IMR-90 (cell line): Measurements from ENCODE around the gene MFSD2B. TPM values are rescaled to one million over a fixed set of nuclear protein-coding genes. Genes with fewer than 3 reads are reported as not detected.

ENCODE experiments used
- ATAC-seq: fragments of 200-7000 bp; cut with Tn5 transposase; 2 replicates; pipeline ENCODE4 v1.9.1; 2020; ENCODE audit warnings: low read depth, mild to moderate bottlenecking, moderate library complexity
- BruUV-seq: library from RNA; stranded (reverse); fragments of 400-500 nt; replicated peaks from 2 replicates; lab custom pipeline; 2021; lab: Mats Ljungman, UMichigan
- CTCF ChIA-PET: fragments of 300-600 bp; formaldehyde crosslinking; extraction: SDS; loops from one replicate; lab custom pipeline; 2021; ENCODE audit warnings: antibody characterized with exemption; lab: Yijun Ruan, JAX
- POLR2A ChIA-PET: fragments of 300-600 bp; sonication (Branson Sonifier 250); formaldehyde crosslinking; loops from one replicate; lab custom pipeline; 2022; ENCODE audit warnings: antibody characterized with exemption; ENCODE audit not compliant: unreplicated experiment; lab: Charles Lee
- DNase-seq: peaks from one replicate; pipeline ENCODE4 v3.0.0; 2013
- H2AFZ ChIP-seq: replicated peaks from 2 replicates; pipeline ENCODE3; 2013; ENCODE audit warnings: low read length, mild to moderate bottlenecking; ENCODE audit not compliant: poor library complexity
- H2AK5ac ChIP-seq: 2 replicates; pipeline ENCODE4 v1.6.1; 2013; ENCODE audit warnings: low read depth, low read length, inconsistent platforms
- H2AK9ac ChIP-seq: replicated peaks from 2 replicates; pipeline ENCODE3; 2013; ENCODE audit warnings: mild to moderate bottlenecking, low read depth, low read length, moderate library complexity; ENCODE audit not compliant: poor library complexity
- H2BK120ac ChIP-seq: 2 replicates; pipeline ENCODE4 v1.6.1; 2013; ENCODE audit warnings: low read depth, low read length, inconsistent platforms
- H2BK15ac ChIP-seq: 3 replicates; pipeline ENCODE4 v1.6.1; 2013; ENCODE audit warnings: low read depth, low read length, inconsistent platforms
- H2BK20ac ChIP-seq: 2 replicates; pipeline ENCODE4 v1.6.1; 2013; ENCODE audit warnings: low read depth, mild to moderate bottlenecking, inconsistent platforms, low read length, moderate library complexity
- H2BK5ac ChIP-seq: 2 replicates; pipeline ENCODE4 v1.6.1; 2013; ENCODE audit warnings: mild to moderate bottlenecking, low read depth, low read length, inconsistent platforms; ENCODE audit not compliant: poor library complexity, severe bottlenecking
- H3K14ac ChIP-seq: replicated peaks from 2 replicates; pipeline ENCODE4 v1.6.1; 2013; ENCODE audit warnings: low read depth, low read length, inconsistent platforms
- H3K18ac ChIP-seq: 2 replicates; pipeline ENCODE4 v1.6.1; 2013; ENCODE audit warnings: low read depth, low read length, control low read depth
- H3K23ac ChIP-seq: 2 replicates; pipeline ENCODE4 v1.6.1; 2013; ENCODE audit warnings: low read depth, low read length, inconsistent platforms
- H3K27ac ChIP-seq: 2 replicates; pipeline ENCODE4 v1.5.1; 2013; ENCODE audit warnings: mild to moderate bottlenecking, control low read depth, low read length; ENCODE audit not compliant: insufficient read depth
- H3K27me3 ChIP-seq: 2 replicates; pipeline ENCODE4 v1.6.1; 2013; ENCODE audit warnings: low read length; ENCODE audit not compliant: control insufficient read depth, insufficient read depth
- H3K36me3 ChIP-seq: 2 replicates; pipeline ENCODE4 v1.6.1; 2013; ENCODE audit warnings: low read length, mixed read lengths; ENCODE audit not compliant: control insufficient read depth, insufficient read depth
- H3K4ac ChIP-seq: 2 replicates; pipeline ENCODE4 v1.6.1; 2013; ENCODE audit warnings: low read depth, low read length, inconsistent platforms
- H3K4me1 ChIP-seq: 2 replicates; pipeline ENCODE4 v1.6.1; 2013; ENCODE audit warnings: low read length, mixed read lengths; ENCODE audit not compliant: control insufficient read depth, insufficient read depth
- H3K4me2 ChIP-seq: 2 replicates; pipeline ENCODE4 v1.6.1; 2013; ENCODE audit warnings: low read depth, mild to moderate bottlenecking, control low read depth, low read length, moderate library complexity
- H3K4me3 ChIP-seq: 2 replicates; pipeline ENCODE4 v1.5.1; 2013; ENCODE audit warnings: low read depth, mild to moderate bottlenecking, control low read depth, low read length, moderate library complexity; ENCODE audit not compliant: insufficient read depth
- H3K56ac ChIP-seq: 2 replicates; pipeline ENCODE4 v1.6.1; 2013; ENCODE audit warnings: low read length, inconsistent platforms; ENCODE audit not compliant: insufficient read depth; ENCODE audit errors: extremely low read depth
- H3K79me1 ChIP-seq, 2 experiments: 2 replicates each; pipeline ENCODE4 v1.6.1; 2013; ENCODE audit warnings: low read length in 2 of 2, inconsistent platforms in 1 of 2, low read depth in 1 of 2
- H3K9ac ChIP-seq: 2 replicates; pipeline ENCODE4 v1.6.1; 2013; ENCODE audit warnings: low read depth, low read length, control low read depth
- H3K9me1 ChIP-seq: 2 replicates; pipeline ENCODE4 v1.6.1; 2013; ENCODE audit warnings: low read length, inconsistent platforms; ENCODE audit not compliant: insufficient read depth
- H3K9me3 ChIP-seq: 2 replicates; pipeline ENCODE4 v1.6.1; 2013; ENCODE audit warnings: low read length; ENCODE audit not compliant: control insufficient read depth, insufficient read depth
- H4K20me1 ChIP-seq: 2 replicates; pipeline ENCODE4 v1.6.1; 2013; ENCODE audit warnings: low read length, inconsistent platforms; ENCODE audit not compliant: insufficient read depth
- H4K5ac ChIP-seq: 2 replicates; pipeline ENCODE4 v1.6.1; 2013; ENCODE audit warnings: mild to moderate bottlenecking, low read depth, low read length, control low read depth
- H4K8ac ChIP-seq, 2 experiments: 2 replicates each; pipeline ENCODE4 v1.6.1; 2013; ENCODE audit warnings: low read depth in 2 of 2, low read length in 2 of 2, control low read depth in 1 of 2, inconsistent platforms in 1 of 2
- H4K91ac ChIP-seq: 2 replicates; pipeline ENCODE4 v1.6.1; 2013; ENCODE audit warnings: low read depth, low read length, inconsistent platforms; ENCODE audit not compliant: insufficient read depth
- BHLHE40 ChIP-seq: fragments of 150-350 bp; IDR thresholded peaks from 2 replicates; pipeline ENCODE4 v1.6.1; 2016; ENCODE audit warnings: mild to moderate bottlenecking, low read depth, low read length
- CEBPB ChIP-seq: IDR thresholded peaks from 2 replicates; pipeline ENCODE4 v1.6.1; 2012; ENCODE audit warnings: low read depth, low read length, improper control_type of control experiment
- CHD1 ChIP-seq: IDR thresholded peaks from 2 replicates; pipeline ENCODE4 v1.6.1; 2012; ENCODE audit warnings: low read depth, low read length, improper control_type of control experiment
- CTCF ChIP-seq: conservative IDR thresholded peaks from 2 replicates; pipeline ENCODE4 v1.5.1; 2012; ENCODE audit warnings: mild to moderate bottlenecking, low read depth, low read length, improper control_type of control experiment
- FOS ChIP-seq: fragments of 150-350 bp; IDR thresholded peaks from 2 replicates; pipeline ENCODE4 v1.6.1; 2016; ENCODE audit warnings: low read depth, low read length
- MAFK ChIP-seq: IDR thresholded peaks from 2 replicates; pipeline ENCODE4 v1.6.1; 2012; ENCODE audit warnings: low read depth, low read length, improper control_type of control experiment
- MAZ ChIP-seq: IDR thresholded peaks from 2 replicates; pipeline ENCODE4 v1.6.1; 2012; ENCODE audit warnings: low read depth, mild to moderate bottlenecking, low read length, improper control_type of control experiment, moderate library complexity, borderline replicate concordance
- MXI1 ChIP-seq: IDR thresholded peaks from 2 replicates; pipeline ENCODE4 v1.6.1; 2012; ENCODE audit warnings: low read depth, mild to moderate bottlenecking, low read length, moderate library complexity, borderline replicate concordance
- NFE2L2 ChIP-seq: fragments of 150-350 bp; IDR thresholded peaks from 2 replicates; pipeline ENCODE4 v1.6.1; 2016; ENCODE audit warnings: low read depth, mild to moderate bottlenecking, low read length
- POLR2A ChIP-seq: IDR thresholded peaks from 2 replicates; pipeline ENCODE4 v1.6.1; 2012; ENCODE audit warnings: mild to moderate bottlenecking, low read depth, low read length
- RAD21 ChIP-seq: IDR thresholded peaks from 2 replicates; pipeline ENCODE4 v1.6.1; 2012; ENCODE audit warnings: low read length, improper control_type of control experiment
- RCOR1 ChIP-seq: IDR thresholded peaks from 2 replicates; pipeline ENCODE4 v1.6.1; 2012; ENCODE audit warnings: mild to moderate bottlenecking, low read length, improper control_type of control experiment; ENCODE audit not compliant: insufficient replicate concordance
- RFX5 ChIP-seq: IDR thresholded peaks from 2 replicates; pipeline ENCODE4 v1.8.0; 2012; ENCODE audit warnings: low read depth, mild to moderate bottlenecking, low read length, moderate library complexity
- SMC3 ChIP-seq: fragments of 150-350 bp; IDR thresholded peaks from 2 replicates; pipeline ENCODE4 v1.6.1; 2016; ENCODE audit warnings: low read depth, mild to moderate bottlenecking, antibody characterized with exemption, low read length, moderate library complexity
- WGBS, 2 experiments: methylation state at CpG; one replicate each; pipeline versions ENCODE4 v1.1.5 to v1.1.7; 2013; ENCODE audit warnings: missing lambda C conversion rate in 2 of 2; ENCODE audit not compliant: insufficient read length in 1 of 2; ENCODE audit errors: extremely low coverage in 2 of 2; 5-methylcytosine and 5-hydroxymethylcytosine counted together
- dilution Hi-C: fragments of 300-500 bp; cut with HindIII; formaldehyde crosslinking; loops from one replicate; pipeline ENCODE4 v1.14.3; 2018; ENCODE audit warnings: low sequenced_read_pairs; ENCODE audit not compliant: unreplicated experiment
- in situ Hi-C: fragments of 300-500 bp; cut with MboI; formaldehyde crosslinking; loops from 3 replicates; pipeline ENCODE4 v1.14.3; 2019; ENCODE audit warnings: low sequenced_read_pairs, inconsistent platforms, mixed read lengths
- intact Hi-C: fragments of 100-400 bp; cut with micrococcal nuclease; formaldehyde crosslinking; loops from 2 replicates; pipeline ENCODE4 v1.10.0; 2022
- polyA plus RNA-seq, 3 experiments: library from polyadenylated mRNA; depleted of rRNA; stranded (reverse); fragments of >200 nt; gene quantifications; 2 replicates each; pipeline ENCODE4 v1.2.3, GENCODE V29; 2012; ENCODE audit warnings: low replicate concordance in 1 of 3
- total RNA-seq: library from RNA; depleted of rRNA; stranded (reverse); fragments of >200 nt; gene quantifications from 2 replicates; pipeline ENCODE4 v1.2.3, GENCODE V29; 2012
- TF ChIP-seq, protein P1 (sequence below): fragments of 150-350 bp; IDR thresholded peaks from 2 replicates; pipeline ENCODE4 v1.6.1; 2016; ENCODE audit warnings: low read depth, mild to moderate bottlenecking, low read length, moderate library complexity, borderline replicate concordance
- TF ChIP-seq, protein P2 (sequence below): fragments of 150-350 bp; IDR thresholded peaks from 2 replicates; pipeline ENCODE4 v1.6.1; 2017; ENCODE audit warnings: mild to moderate bottlenecking, antibody characterized with exemption, low read length, low read depth

Gene MFSD2B
- total and polyA plus RNA-seq, 2 of the 4 experiments (the other 2 are of a cell fraction): 0.05 TPM; not detected in 1

DNA sequence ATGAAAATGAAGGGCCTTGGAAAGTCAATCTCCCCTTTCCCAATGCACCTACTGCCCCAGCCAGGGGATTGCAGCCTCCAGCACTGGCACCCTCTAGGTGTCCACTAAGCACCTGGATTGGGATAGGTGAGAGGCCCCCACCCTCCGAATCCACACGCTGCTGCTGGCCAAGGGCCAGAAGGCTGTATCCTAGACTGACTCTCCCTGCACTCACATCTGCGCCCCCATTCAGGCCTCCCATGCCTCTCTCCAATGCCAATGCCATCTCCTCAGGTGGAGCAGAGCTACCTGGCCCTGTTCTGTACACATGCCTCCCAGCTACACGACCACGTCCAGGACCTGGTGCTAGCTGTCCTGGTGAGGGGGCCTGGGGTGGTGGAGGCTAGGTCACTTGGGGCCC is 9.8 kb downstream of the MFSD2B start:
- H3K14ac ChIP-seq: no peak overlapping the region
- H3K27me3 ChIP-seq: no peaks in the 10 kb centered on the region
- H3K23ac ChIP-seq: no peak overlapping the region
- no peaks in the 10 kb centered on the region for H3K9me3 ChIP-seq
- H3K79me1 ChIP-seq: peaks cover 0 to 9% of the 10 kb centered on the region in 2 experiments; a peak in 2 of 4 replicates
- no peak overlapping the region for H2AK9ac ChIP-seq
- no peak overlapping the region for H3K18ac ChIP-seq
- H2AFZ ChIP-seq: no peak overlapping the region
- H3K56ac ChIP-seq: no peak overlapping the region
- ChIA-PET CTCF (no interaction called here), POLR2A (no interaction called here)
- H4K8ac ChIP-seq: no peak overlapping the region
- H3K4me3 ChIP-seq: no peak overlapping the region
- H2BK15ac ChIP-seq: no peak overlapping the region
- DNase-seq: no peak
- no peak overlapping the region for H2BK20ac ChIP-seq
- no peak overlapping the region for H4K91ac ChIP-seq
- no TSS peak for BruUV-seq
- TF ChIP-seq, protein P1, sequence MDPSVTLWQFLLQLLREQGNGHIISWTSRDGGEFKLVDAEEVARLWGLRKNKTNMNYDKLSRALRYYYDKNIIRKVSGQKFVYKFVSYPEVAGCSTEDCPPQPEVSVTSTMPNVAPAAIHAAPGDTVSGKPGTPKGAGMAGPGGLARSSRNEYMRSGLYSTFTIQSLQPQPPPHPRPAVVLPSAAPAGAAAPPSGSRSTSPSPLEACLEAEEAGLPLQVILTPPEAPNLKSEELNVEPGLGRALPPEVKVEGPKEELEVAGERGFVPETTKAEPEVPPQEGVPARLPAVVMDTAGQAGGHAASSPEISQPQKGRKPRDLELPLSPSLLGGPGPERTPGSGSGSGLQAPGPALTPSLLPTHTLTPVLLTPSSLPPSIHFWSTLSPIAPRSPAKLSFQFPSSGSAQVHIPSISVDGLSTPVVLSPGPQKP: no peak
- TF ChIP-seq BHLHE40: no peak
- TF ChIP-seq POLR2A: no peak
- no peak for TF ChIP-seq CEBPB
- TF ChIP-seq SMC3: no peak
- TF ChIP-seq MAZ: no peak
- TF ChIP-seq NFE2L2: no peak
- no peak for TF ChIP-seq CTCF
- TF ChIP-seq, protein P2, sequence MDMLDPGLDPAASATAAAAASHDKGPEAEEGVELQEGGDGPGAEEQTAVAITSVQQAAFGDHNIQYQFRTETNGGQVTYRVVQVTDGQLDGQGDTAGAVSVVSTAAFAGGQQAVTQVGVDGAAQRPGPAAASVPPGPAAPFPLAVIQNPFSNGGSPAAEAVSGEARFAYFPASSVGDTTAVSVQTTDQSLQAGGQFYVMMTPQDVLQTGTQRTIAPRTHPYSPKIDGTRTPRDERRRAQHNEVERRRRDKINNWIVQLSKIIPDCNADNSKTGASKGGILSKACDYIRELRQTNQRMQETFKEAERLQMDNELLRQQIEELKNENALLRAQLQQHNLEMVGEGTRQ: no peak
- no peak for TF ChIP-seq RAD21
- no peak for TF ChIP-seq FOS
- TF ChIP-seq MAFK: no peak
- TF ChIP-seq MXI1: no peak
- no peak for TF ChIP-seq RFX5
- no peak for TF ChIP-seq CHD1
- TF ChIP-seq RCOR1: no peak
- WGBS, 2 experiments: 100% methylated on average over 1 of the region's 5 CpGs; no CpG with 5 or more reads in 1 of the 2 experiments
- in situ Hi-C loops (no loop called here), dilution Hi-C loops (no loop called here), intact Hi-C loops (no loop called here)
- H4K5ac ChIP-seq: no peak overlapping the region
- peaks cover 10% of the 10 kb centered on the region for H3K4me1 ChIP-seq
- H4K20me1 ChIP-seq: no peaks in the 10 kb centered on the region; the same call in 1 of the 2 replicates
- peaks cover 9% of the 10 kb centered on the region for H3K36me3 ChIP-seq
- ATAC-seq: no peak
- H2BK5ac ChIP-seq: no peak overlapping the region
- H3K9ac ChIP-seq: no peak overlapping the region
- no peak overlapping the region for H2BK120ac ChIP-seq
- no peak overlapping the region for H3K4ac ChIP-seq
- peaks cover 18% of the 10 kb centered on the region; the same call in 1 of the 2 replicates for H3K9me1 ChIP-seq
- H3K4me2 ChIP-seq: no peak overlapping the region
- no peak overlapping the region for H3K27ac ChIP-seq
- no peak overlapping the region; the same call in 1 of the 2 replicates for H2AK5ac ChIP-seq
